Activated CD4-positive, CD25-positive, alpha-beta regulatory T cell treated with anti-CD3 and anti-CD28 coated beads, Interleukin-2, amount 50 U/mL, for 24 hours (primary cell): ENCODE measurements around the gene MYMK.
"Not testable (repeated sequence)": the region's sequence is repeated elsewhere in the genome, so short reads cannot be mapped to it uniquely, and the experiment has no call there.

ENCODE experiments used
- ATAC-seq, 2 donors: fragments of 150-1000 bp; cut with Tn5 transposase; one replicate each; pipeline ENCODE4 v1.10.0; 2021; ENCODE audit warnings: mild to moderate bottlenecking in 1 of 2, moderate library complexity in 1 of 2

Gene MYMK, protein sequence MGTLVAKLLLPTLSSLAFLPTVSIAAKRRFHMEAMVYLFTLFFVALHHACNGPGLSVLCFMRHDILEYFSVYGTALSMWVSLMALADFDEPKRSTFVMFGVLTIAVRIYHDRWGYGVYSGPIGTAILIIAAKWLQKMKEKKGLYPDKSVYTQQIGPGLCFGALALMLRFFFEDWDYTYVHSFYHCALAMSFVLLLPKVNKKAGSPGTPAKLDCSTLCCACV

DNA sequence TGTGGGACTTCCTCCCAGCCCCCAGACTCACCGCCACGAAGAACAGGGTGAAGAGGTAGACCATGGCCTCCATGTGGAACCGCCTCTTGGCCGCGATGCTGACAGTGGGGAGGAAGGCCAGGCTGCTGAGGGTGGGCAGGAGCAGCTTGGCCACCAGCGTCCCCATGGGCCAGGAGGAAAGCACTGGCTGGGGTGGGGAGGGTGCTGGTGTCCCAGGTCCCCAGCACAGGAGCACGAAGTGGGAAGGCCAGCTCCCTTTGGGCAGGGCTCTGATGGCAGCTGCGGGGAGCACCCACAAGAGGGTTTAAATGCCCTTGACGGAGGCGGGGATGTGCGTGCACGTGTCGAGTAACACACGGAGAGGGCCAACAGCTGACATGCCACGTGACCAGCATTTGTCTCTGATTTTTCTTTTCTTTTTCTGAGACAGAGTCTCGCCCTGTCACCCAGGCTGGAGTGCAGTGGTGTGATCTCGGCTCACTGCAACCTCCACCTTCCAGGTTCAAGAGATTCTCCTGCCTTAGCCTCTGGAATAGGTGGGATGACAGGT is at the start of gene MYMK:
Gene MYMK, minus strand, starts transcription at position 281 of the 550 bp plus-strand sequence. Its CDS starts 115 bp downstream, at position 166.
- ATAC-seq, result no peak

DNA sequence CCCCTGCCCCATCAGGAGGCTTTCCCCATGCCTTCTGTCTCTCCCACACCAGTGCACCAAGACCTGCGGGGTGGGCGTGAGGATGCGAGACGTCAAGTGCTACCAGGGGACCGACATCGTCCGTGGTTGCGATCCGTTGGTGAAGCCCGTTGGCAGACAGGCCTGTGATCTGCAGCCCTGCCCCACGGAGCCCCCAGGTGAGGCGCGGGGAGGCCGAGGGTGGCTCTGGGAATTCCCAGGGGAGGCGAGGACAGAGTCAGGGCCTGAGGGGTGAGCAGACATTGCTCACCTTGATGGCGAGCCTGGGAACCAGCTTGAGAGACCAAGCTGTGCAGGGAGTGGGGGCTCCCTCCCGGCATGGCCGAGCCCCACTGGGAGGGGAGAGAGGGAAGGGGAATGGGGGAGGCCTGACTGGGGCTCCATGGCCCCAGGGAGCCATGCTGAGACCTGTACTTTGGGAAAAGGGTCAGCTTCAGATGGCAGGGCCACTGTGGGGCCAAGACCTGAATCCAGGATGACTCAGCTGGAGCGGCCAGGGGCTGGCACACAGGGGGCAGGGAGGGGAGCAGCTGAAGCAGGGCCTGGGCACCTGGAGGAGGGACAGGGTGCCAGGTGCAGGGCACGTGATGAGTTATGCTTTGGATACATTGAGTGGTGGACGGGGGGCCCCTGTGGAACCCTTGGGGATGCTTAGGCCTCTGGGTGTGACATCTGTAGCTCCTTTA is 49.2 kb upstream of the MYMK start:
- ATAC-seq, result no peak

DNA sequence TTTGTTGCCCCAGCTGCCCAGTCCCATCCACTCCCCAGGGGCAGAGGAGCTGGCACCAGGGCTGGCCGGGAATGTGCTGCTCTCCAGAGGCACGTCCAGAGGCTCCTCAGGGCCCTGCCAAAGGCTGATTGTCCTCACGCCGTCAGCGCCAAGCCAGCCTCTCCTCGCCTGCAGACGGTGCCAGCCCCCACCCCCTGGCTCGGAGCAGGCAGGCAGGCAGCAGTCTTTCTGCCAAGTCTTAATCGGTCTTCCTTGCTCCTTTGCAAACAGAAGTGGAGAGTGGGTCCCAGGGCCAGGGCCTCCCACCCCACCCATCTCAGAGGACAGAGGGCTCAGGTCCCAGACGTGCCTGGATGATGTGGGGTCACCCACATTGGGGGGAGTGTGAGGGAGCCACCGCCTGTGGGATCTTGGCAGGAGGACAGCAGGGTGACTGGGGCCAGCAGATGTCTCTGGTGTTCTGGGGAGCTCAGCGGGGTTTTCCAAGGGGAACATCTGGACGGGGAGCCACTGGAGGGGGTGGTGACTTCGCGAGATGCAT is 48.1 kb upstream of the MYMK start:
- no peak for ATAC-seq

DNA sequence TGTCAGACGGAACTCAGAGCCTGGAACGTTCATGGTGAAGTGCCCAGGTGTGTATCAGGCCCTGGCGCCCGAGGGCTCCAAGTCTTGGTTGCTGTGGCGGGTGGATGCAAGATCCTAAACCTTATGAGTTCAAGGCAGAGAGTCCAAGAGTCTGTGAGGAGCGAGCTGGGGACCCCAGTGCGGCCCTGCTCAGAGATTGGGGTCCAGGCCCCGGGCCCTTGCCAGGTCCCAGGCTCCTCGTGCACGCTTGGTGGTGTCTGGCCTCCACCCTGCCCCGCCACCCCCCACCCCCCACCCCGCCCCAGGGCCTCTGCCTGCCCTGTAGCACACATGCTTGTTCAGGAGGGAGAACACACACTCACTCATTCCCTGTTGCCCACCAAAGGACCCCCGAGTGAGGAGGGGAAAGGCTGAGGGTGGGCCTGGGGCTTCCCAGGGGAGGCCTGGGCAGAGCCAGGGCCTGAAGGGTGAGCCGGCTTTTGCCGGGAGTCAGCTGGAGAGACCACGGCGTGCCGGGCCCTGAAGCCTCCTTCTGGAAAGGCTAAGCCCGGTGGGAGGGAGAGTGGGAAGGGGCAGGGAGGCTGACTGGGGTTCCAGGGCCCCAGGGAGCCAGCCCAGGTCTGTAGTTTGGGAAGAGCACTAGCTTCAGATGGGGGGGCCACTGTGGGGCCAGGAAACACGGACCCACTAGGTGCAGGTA is 47.3 kb upstream of the MYMK start:
- ATAC-seq, result no peak

DNA sequence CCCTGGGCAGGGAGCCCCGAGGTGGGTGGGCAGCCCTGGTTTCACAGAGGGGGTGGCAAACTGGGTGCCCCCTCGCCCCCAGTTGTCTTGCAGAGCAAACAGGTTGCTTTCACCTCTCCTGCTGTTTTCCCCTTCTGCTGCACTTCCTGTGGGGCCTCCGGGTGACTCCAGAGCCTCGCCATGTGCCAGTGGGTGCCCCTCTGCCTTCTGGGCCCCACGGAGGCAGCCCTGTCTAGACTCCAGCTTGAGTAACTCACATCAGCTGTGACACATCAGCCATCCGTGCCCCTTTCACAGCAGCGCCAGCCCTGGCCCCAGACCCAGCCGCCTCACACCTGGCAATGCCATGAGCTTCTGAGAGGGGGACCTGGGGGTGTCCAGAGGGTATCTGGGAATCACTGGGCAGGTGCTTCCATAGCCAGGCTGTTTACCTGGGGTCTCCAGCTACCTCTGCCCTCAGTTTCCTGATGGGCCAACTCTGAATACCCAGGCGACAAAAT is 46.7 kb upstream of the MYMK start:
- ATAC-seq, result no peak

DNA sequence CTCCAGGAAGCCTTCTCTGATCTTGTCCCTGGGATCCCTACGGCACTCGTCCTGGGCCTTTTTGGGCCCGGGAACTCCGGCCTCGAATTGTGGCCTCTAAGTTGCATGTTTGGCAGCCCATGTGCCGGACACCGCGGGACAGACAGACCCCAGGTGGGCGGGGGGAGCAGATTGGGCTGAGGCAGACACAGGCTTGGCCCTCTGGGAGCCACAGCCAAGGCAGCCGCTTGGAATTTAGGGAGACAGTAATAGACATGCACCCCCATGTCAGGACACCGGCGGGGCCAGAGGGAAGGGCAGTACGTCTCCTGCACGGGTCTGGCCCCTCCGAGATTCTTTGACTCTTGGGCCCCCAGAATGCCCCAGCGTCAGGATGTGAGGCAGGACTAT is 45.9 kb upstream of the MYMK start:
- no peak for ATAC-seq

DNA sequence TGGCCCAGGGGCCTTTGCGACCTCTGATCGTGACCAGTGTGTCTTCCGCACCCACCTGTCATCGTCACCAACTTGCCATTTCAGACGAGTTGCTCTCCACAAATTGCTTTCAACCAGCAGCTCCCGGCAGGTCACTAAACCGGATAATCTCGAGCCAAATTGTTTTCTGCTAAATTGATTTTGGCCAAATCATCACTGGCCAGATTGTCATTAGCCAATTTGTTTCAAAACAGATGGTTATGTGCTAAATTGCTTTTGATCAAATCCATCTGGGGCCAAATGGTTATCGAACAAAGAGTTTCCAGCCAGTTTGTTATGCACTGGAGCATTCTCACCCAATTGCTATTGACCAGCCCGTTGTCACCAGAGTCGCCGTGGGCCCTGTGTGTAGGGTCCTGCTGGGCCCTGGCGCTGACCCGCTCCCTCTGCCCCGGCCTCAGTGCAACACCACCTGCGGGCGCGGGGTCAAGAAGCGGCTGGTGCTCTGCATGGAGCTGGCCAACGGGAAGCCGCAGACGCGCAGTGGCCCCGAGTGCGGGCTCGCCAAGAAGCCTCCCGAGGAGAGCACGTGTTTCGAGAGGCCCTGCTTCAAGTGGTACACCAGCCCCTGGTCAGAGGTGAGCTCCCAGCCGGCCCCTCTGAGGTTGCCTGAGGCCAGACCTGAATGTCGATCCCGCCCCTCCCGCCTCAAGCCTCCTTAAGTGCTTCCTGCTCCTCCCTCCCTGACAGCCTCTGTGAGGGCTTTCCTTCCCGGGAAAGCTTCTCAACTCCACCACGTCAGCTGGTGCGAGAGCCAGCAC is 45.3 kb upstream of the MYMK start:
- no peak for ATAC-seq

DNA sequence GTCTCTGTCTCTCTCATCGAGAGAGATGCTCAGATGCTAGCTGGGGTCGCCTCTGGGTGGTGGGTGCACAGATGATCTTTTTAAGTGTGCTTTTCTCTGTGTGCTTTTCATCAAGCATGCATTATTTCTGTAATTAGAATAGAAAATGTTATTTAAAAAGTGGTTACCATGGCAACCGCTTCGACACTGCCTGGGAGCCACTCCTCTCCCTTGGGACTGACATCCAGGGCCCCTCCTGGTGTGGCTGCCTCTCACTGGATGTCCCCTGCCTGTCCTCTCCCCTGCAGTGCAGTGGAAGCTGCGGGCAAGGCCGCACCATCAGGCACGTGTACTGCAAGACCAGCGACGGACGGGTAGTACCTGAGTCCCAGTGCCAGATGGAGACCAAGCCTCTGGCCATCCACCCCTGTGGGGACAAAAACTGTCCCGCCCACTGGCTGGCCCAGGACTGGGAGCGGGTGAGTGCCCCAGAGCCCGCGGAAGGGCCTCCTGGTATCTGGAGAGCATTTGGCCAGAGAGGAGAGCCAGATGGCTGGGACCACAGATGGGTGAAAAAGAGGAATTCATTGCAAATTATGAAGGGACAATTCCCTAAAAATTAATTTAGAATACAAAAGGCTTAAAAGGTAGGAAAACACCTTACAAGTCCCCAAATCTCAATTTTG is 44.5 kb upstream of the MYMK start:
- no peak for ATAC-seq

DNA sequence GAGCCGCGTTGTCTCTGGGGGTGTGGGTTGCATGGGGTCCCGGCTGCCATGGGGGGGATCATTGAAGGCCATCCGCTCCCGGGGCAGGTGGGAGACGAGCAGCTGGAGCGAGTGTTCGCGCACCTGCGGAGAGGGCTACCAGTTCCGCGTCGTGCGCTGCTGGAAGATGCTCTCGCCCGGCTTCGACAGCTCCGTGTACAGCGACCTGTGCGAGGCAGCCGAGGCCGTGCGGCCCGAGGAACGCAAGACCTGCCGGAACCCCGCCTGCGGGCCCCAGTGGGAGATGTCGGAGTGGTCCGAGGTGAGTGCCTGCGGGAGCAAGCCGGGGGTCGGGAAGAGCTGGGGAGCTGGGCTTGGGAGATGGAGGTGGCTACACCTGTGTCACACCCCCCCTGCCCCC is 43.4 kb upstream of the MYMK start:
- no peak for ATAC-seq

DNA sequence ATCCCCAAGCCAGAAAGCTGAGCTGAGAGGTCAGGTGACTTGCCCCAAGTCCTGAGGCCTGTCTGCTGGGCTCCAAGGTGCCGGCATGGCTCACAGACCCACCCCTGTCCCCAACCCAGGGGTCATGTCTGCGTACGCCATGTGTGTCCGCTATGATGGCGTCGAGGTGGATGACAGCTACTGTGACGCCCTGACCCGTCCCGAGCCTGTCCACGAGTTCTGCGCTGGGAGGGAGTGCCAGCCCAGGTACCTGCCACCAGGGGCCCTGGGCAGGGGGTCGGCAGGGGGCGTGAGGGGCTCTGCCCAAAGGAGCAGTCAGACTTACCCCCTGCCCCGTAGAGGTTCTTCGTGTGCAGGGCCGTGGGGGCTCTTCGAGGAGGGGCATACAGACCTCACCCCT is 42.1 kb upstream of the MYMK start:
- ATAC-seq, result no peak

DNA sequence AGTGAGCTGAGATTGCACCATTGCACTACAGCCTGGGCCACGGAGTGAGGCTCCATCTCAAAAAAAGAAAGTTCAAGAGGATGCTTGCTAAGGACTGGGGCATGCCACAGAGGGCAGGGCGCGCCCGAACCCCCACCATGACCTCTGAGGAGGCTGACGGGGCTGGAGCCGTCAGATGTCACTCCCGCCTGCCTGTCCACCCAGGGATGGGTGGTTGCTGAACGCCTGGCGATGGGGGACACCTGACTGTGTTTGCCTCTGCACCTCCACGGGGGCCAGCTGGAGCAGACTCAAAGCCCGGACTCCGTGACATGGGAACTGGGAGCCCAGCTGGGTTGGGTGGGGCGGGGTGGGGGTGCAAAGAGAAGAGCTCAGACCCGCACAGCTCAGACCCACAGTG is 41.6 kb upstream of the MYMK start:
- no peak for ATAC-seq

DNA sequence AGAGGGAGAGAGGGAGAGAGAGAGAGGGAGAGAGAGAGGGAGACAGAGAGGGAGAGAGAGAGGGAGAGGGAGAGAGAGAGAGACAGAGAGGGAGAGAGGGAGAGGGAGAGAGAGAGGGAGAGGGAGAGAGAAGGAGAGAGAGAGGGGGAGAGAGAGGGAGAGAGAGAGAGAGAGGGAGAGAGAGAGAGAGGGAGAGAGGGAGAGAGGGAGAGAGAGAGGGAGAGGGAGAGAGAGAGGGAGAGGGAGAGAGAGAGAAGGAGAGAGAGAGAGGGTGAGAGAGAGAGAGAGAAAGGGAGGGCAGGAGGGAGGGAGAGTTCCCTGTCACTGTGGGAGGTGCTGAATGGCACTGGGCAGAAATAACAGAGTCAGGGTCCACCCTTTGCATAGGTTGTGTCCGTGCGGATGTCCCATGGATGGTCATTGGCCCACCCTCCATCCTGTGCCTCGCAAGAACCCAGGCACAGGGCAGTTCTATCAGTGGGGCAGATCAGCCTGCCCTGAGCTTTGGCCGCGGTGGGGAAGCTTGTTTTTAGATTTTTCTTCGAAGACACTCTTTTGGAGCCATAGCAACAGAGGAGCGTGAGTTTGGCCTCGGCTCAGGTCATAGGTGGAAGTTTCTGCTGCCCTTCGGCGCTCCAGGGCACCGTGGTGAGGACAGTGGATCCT is 39.8 kb upstream of the MYMK start:
- ATAC-seq, result no peak

DNA sequence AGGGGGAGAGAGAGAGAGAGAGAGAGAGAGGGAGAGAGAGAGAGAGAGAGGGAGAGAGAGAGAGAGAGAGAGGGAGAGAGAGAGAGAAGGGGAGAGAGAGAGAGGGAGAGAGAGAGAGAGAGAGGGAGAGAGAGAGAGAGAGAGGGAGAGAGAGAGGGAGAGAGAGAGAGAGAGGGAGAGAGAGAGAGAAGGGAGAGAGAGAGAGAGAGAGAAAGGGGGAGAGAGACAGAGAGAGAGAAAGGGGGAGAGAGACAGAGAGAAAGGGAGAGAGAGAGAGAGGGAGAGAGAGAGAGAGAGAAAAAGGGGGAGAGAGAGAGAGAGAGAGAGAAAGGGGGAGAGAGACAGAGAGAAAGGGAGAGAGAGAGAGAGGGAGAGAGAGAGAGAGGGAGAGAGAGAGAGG is 39.1 kb upstream of the MYMK start:
- ATAC-seq, result not testable (repeated sequence)

DNA sequence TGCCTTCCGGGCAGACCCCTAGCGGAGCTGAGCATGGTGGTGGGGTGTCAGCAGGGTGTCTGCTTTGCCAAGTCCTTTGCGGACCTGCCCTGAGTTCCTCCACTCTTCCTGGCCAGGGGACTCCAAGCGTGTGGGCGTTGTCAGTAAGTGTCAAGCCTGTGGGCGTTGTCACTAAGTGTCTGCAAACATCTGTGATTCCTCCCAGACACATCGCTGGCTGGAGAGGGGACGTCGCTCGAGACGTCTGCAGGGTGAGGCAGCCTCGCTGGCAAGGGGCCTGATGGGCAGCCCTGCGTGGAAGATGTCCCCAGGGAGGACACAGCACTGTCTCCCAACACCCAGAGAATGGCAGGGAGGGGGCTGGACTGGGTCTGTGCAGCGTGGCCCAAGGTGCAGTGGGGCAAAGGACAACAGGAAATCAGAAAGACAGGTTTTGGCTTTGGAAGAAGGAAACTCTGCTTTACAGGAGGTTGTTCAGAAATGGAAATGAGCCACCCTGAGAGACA is 38.6 kb upstream of the MYMK start:
- ATAC-seq, result no peak

DNA sequence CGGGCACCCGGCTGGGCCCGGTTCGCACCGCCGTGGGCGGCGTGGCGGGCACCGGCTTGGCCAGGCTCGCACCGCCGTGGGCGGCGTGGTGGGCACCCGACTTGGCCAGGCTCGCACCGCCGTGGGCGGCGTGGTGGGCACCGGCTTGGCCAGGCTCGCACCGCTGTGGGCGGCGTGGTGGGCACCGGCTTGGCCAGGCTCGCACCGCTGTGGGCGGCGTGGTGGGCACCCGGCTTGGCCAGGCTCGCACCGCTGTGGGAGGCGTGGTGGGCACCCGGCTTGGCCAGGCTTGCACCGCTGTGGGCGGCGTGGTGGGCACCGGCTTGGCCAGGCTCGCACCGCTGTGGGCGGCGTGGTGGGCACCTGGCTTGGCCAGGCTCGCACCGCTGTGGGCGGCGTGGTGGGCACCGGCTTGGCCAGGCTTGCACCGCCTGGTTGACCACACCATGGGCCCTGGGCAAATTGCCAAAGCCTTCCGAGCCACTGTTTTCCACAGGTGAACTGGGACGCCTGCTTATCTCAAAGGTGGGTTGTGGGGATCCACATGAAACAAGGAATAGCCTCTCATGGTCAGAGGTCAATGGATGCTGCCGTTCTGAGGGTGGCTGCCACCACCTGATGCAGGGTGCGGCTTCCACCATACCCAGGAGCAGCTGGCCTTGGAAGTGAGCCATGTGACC is 38.0 kb upstream of the MYMK start:
- ATAC-seq, result no peak

DNA sequence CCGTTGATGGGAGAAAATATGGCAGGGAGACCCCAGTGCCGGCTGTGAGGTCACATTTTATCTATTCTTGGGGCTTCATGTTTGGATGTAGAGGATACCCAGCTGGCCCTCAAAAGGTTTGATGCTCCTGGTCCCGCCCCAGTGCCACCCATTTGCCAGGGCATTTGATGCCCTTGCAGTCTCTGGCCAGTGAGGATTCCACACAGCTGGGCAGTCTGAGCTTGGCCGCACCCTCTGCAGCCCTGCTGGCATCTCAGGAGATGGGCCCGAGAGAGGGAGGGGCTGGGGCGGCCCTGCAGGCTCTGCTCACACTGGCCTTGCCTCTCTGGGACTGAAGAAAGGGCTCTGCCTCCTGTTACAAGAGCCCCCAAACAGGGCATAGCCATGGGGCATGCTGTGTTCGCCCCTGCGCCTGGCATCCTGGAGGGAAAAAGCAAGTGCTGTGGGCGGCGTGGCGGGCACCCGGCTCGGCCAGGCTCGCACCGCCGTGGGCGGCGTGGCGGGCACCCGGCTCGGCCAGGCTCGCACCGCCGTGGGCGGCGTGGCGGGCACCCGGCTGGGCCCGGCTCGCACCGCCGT is 37.3 kb upstream of the MYMK start:
- no peak for ATAC-seq

DNA sequence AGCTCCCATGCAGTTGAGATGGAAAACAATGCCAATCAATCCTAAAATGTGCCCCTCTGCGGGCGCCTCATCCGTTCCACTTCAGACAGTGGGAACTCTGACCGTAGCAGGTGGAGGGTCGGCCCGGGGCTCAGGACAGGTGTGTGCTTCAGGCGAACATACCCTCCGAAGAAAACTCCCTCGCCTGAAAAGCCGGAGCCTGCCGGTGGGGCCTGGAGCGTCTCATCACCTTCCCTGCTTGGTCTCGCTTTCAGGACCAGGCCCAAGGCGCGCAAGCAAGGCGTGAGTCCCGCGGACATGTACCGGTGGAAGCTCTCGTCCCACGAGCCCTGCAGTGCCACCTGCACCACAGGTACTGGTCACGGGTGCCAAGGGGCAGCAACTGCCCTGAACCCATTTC is 36.2 kb upstream of the MYMK start:
- ATAC-seq, result no peak

DNA sequence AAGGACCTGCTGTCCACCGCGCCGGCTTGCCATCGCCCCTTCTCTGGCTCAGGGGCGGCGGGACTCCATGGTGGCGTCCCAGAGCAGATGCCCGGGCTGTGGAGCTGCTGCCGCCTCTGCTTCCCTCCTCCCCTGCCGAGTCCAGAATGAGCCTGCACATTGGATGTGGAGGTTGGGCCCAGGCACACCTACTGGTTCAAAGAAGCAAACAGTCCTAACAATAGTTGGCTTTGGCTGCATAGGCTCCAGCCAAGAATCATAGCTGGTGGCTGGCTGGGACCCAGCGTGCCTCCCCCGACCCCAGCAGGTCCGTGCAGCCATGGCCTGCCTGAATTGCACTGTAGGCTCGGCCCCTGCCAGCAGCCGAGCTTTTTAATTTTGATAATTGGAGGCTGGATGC is 35.6 kb upstream of the MYMK start:
- no peak for ATAC-seq

DNA sequence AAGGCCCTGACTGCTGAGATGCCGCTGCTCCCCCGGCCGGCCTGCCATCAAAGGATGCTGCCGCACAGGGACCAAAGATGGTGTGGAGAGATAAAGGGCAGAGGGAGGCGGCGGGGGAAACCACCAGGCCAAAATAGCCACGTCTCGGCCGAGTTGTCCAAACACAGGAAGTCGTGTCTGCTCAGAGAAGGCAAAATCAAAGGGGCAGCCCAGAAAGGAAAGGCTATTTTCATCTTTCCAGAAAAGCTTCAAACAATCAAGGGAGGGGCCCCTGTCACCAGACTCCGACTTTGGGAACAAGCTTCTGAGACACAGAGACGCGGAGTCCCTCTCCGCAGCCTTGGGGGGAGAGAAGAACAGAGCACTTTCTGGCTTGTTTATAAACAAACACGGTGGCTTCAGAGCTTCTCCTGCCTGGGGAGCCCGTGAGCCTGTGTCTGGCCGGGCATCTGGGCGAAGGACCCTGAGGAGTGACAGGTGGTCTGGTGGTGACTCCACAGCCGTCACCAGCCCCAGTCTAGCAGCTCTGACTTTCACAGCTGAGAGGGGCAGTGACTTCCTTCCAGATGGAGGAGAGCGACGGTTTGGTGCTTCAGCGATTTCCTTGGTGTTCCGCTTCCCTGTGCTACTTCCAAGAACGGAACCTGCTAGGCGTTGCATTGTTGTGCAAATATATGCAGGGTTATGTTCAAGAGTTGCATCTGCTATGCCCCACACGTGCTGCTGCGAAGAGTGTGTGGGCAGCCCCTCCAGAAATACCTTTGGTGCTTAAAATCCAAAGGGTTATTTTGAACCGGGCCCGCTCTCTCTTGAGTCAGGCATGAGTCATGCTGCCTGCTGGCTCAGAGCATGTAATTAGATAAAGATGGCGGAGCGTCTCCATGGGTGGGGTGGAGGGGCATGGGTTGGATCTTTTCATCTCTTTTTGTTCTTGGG is 33.7 kb upstream of the MYMK start:
- peak; percentile 69 to 86 for ATAC-seq
